Measurements from ENCODE around the gene FAM3C. TPM values are rescaled to one million over a fixed set of nuclear protein-coding genes. Genes with fewer than 3 reads are reported as not detected.

Gene FAM3C
- total and polyA plus RNA-seq, 2 of the 4 experiments (the other 2 are of a cell fraction), result 11.5 to 45.8 TPM

- Histone ChIP-seq H3K18ac (ENCODE audit: low read depth, low read length) (no peak overlapping the region), H3K27ac (ENCODE audit: insufficient read depth, low read length) (no peak overlapping the region), H3K4ac (ENCODE audit: low read depth, low read length) (no peak overlapping the region), H2BK20ac (ENCODE audit: low read depth, low read length) (no peak overlapping the region), H2BK120ac (ENCODE audit: low read depth, low read length) (no peak overlapping the region), H3K9ac (ENCODE audit: low read depth, low read length) (no peak overlapping the region), H3K14ac (replicated peaks; ENCODE audit: low read depth, low read length) (no peak overlapping the region), H3K27me3 (ENCODE audit: control insufficient read depth, insufficient read depth, low read length) (no peaks in the 10 kb centered on the region), H2AK5ac (ENCODE audit: low read depth, low read length) (no peak overlapping the region), H3K36me3 (ENCODE audit: control insufficient read depth, insufficient read depth, low read length) (peaks cover 3% of the 10 kb centered on the region), H4K5ac (ENCODE audit: low read depth, low read length) (no peak overlapping the region), H4K91ac (ENCODE audit: insufficient read depth, low read depth, low read length) (no peak overlapping the region), H3K79me1 (ENCODE audit: low read depth in 1 of 2, low read length in 2 of 2) (peaks cover 17 to 37% of the 10 kb centered on the region in 2 experiments), H2AK9ac (replicated peaks; ENCODE audit: low read depth, low read length, poor library complexity) (no peak overlapping the region), H3K4me3 (ENCODE audit: insufficient read depth, low read depth, low read length) (no peak overlapping the region), H4K20me1 (ENCODE audit: insufficient read depth, low read length) (peaks cover 11% of the 10 kb centered on the region; the same call in 1 of the 2 replicates), H3K23ac (ENCODE audit: low read depth, low read length) (no peak overlapping the region), H4K8ac (ENCODE audit: low read depth in 2 of 2, low read length in 2 of 2) (no peak overlapping the region), H3K4me1 (ENCODE audit: control insufficient read depth, insufficient read depth, low read length) (no peaks in the 10 kb centered on the region), H2AFZ (replicated peaks; ENCODE audit: low read length, poor library complexity) (no peak overlapping the region), H3K9me3 (ENCODE audit: control insufficient read depth, insufficient read depth, low read length) (no peaks in the 10 kb centered on the region), H3K56ac (ENCODE audit: extremely low read depth, insufficient read depth, low read length) (no peak overlapping the region), H3K4me2 (ENCODE audit: low read depth, low read length) (peak overlapping the region; percentile 36; the same call in 1 of the 2 replicates), H3K9me1 (ENCODE audit: insufficient read depth, low read length) (no peaks in the 10 kb centered on the region), H2BK15ac (ENCODE audit: low read depth, low read length) (no peak overlapping the region), H2BK5ac (ENCODE audit: low read depth, low read length, poor library complexity, severe bottlenecking) (no peak overlapping the region)
- dilution Hi-C loops (cut with HindIII; ENCODE audit: low sequenced_read_pairs, unreplicated experiment) (no loop called here), in situ Hi-C loops (cut with MboI; ENCODE audit: low sequenced_read_pairs) (no loop called here), intact Hi-C loops (cut with micrococcal nuclease) (no loop called here)
- peak; percentile 24; the same call in 1 of the 2 replicates for TF ChIP-seq MAFK (IDR thresholded peaks at IDR 0.05; ENCODE audit: low read depth, low read length)
- TF ChIP-seq POLR2A (IDR thresholded peaks at IDR 0.05; ENCODE audit: low read depth, low read length), result no peak
- no CpG with 5 or more reads among the region's 7 CpGs for WGBS, 2 experiments (ENCODE audit: extremely low coverage in 2 of 2, insufficient read length in 1 of 2)
- ATAC-seq (ENCODE audit: low read depth), result no peak
- no peak for DNase-seq
- no TSS peak for BruUV-seq (replicated peaks)
- POLR2A ChIA-PET (ENCODE audit: unreplicated experiment), result no interaction called here
- CTCF ChIA-PET, result interaction anchor here (2.1 kb wide), 1 partner anchor 18 kb away, joined by 8 read pairs; no protein-coding TSS in a partner anchor
These were observed 1.4 kb downstream of the FAM3C start for GRCh38 chr7:121394709-121395140.

All from IMR-90 (cell line).